ENCODE measurements around the gene NCOA6.
"Not testable (repeated sequence)": the region's sequence is repeated elsewhere in the genome, so short reads cannot be mapped to it uniquely, and the experiment has no call there.

NCOA6 gene

DNA sequence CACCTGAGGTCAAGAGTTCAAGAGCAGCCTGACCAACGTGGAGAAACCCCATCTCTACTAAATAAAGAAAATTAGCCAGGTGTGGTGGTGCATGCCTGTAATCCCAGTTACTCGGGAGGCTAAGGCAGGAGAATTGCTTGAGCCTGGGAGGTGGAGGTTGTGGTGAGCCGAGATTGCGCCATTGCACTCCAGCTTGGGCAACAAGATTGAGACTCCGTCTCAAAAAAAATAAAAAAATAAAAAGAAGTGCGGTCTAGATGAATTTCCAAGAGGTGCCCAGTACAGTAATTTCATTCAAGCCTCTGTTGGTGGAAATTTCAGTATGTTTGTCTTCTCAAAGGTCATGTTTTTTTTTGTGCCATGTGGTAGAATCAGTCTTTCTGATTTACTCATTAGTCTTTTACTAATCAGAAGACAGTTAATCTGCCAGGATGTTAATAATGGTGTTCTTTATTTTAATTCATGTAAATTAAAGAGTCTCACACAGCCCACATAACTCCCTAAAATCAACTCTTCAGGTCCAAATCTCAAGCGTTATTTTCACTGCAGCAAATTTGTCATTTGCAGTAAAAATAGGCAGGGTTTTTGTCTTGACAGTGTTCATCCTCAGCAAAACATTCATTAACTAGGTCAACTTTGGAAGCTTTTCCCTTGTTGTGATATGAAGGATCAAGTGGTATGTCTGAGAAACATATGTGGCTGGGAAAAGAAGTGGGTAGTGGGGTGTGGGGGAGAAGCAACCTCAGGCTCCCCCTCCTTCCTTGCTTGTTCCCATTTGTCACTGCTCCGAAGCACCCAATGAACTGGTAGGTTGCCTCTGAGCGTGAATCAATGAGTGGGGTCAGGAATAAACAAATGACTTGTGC, 108.0 kb downstream of the NCOA6 start:
- DNase-seq (ENCODE audit: low read depth), result no peak

- DNase-seq (ENCODE audit: low read depth), result no peak
Observed at GRCh38 chr20:34716921-34717229, 108.6 kb downstream of the NCOA6 start.

DNA sequence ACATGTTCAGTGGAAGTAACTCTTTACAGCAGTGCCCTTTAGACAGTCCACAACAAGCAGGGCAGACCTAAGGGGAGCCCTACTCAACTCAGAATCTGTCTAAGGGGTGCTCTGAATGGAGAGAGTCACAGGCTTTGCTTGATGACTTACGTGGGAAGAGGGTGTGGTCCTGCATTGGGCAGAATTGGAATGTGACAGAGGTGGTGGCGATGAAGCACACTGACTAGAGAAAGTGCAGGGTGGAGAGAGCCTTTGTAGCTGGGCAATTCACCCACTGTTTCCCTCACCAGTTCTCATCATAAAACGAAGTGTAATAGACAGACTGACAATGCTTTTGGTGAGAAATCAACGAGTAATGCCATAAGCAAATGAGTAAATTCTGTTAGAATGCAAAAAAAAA, 110.1 kb downstream of the NCOA6 start:
- no peak for DNase-seq (ENCODE audit: low read depth)

- DNase-seq (ENCODE audit: low read depth), result not testable (repeated sequence)
Observed at GRCh38 chr20:34713944-34714515, 111.4 kb downstream of the NCOA6 start.

- no peak for DNase-seq (ENCODE audit: low read depth)
Observed at GRCh38 chr20:34713194-34713943, 112.1 kb downstream of the NCOA6 start.

- DNase-seq (ENCODE audit: low read depth), result no peak
Observed at GRCh38 chr20:34712525-34713192, 112.8 kb downstream of the NCOA6 start.

- DNase-seq (ENCODE audit: low read depth), result no peak
Observed at GRCh38 chr20:34711813-34712430, 113.5 kb downstream of the NCOA6 start.

DNA sequence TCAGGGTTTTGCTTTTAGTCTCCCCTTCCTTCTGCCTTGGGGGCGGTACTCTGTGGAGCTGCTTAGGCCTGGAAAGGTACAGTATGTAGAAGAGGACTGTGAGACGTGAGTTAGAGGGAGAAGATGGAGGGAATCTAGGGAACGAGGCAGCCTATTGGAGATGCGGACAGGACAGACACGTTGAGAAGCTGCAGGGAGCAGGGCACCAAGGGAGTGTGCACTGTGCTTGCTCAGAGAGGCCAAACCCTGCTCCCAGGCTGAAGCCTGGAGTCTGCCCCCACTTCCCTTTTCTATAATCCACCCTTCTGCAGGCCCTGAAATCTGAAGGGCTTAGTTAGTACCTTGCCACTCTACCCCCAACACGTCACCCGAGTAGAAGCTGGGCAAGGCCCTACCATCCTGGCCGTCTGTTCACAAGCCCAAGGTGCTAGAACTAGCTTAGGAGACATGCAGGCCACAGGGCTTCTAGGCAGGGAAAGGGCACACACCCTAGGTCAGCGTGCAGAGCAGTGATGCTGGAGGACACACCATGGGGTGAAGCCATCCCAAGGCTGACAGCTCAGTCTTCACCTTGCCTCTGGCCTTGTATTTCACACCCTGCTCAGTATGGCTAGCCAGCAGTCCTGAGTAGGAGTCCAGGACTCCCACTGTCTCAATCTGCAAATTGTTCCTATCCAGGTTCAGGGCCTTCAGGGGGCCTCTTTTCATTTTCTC, 114.4 kb downstream of the NCOA6 start:
- DNase-seq (ENCODE audit: low read depth), result no peak

DNA sequence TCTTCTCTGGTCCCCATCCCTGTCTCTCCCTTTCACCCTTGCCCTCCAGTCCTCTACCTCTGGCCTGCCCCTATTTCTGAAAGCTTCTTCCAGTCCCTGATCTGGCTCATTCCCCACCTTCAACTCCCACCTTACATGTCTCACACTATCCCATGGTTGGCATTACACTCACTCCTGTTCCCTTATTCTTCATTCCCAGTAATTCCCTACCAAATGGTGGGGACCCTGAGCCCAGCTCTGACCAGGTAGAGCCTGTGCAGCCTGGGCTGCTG, 114.9 kb downstream of the NCOA6 start:
- DNase-seq (ENCODE audit: low read depth), result no peak

DNA sequence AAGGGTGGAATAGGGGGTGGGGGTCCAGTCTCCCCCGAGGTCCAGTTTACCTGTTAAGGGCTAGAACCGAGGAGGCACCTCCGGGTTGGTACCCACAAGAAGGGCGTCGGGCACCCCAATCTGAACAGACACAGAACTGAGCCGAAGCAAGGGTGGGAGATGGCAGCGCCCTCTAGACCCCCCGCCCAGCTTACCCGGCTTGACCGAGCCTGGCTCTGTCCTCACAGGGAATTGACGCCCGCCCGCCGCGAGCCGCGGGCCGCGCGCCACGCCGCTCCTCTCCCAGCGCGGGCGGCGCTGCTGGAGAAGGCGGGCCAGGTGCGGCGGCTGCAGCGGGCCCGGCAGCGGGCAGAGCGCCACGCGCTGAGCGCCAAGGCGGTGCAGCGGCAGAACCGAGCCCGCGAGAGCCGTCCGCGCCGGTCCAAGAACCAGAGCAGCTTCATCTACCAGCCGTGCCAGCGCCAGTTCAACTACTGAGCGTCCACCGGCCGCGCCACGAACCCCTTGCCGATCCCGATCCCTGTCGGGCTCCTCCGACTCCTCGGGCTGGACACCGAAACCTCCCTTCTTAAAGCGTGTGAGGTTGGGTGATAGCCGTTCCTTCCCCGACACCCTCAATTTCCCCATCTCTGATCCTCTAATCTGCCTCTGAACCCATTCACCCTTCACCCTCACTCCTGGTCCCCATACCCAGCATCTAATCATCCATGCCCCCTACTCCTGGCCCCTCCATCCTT, 115.5 kb downstream of the NCOA6 start:
- peak; percentile 49 for DNase-seq (ENCODE audit: low read depth)

GRCh38 chr20:34709044-34709830, 116.2 kb downstream of the NCOA6 start:
- peak; percentile 67 for DNase-seq (ENCODE audit: low read depth)

DNA sequence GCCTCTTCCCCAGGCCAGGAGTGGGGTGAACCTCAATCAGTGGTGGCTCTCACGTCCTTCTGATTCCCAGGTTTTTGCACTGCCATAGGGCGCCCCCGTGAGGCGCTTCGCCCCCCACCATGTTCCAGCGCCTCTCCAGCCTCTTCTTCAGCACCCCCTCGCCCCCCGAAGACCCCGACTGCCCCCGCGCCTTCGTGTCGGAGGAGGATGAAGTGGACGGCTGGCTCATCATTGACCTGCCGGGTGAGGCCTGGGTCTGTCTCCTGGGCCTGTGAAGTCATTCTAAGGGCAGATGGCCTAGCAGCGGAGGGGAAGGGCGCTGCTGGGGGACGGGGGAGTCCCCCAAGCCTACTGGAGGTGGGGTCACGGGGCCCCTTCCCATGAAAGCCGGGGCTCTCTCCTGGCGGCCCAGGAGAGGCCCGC, 116.8 kb downstream of the NCOA6 start:
- no peak for DNase-seq (ENCODE audit: low read depth)

GRCh38 chr20:34706912-34707784, 118.3 kb downstream of the NCOA6 start:
- no peak for DNase-seq (ENCODE audit: low read depth)

DNA sequence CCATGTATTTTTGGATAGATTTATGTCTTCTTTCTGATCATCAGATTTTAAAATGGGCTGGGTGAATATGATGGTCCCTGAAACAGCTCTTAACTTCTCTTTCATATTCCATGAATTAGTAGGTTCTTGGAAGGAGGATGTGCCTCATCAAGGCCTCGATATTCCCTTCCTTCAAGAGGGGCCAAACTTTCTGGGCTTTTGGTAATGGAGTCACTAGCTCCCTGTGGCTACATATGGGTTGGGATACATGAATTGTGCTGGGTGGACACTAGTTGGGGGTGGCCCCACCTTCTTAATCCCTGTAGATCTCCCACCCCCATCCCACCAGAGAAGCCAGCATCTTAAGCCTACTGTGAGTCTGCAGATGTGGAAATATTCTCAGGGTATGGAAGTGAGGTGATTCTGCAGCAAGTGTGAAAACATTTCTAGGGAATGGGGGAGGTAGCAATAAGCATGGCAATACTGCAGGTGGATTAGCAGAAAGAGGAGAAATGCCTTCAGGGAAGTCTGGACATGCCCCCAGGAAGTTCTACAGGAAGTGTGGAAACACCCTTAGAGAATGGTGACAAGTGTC, 119.1 kb downstream of the NCOA6 start:
- DNase-seq (ENCODE audit: low read depth), result no peak

- no peak for DNase-seq (ENCODE audit: low read depth)
Observed at GRCh38 chr20:34705397-34706301, 119.8 kb downstream of the NCOA6 start.

- DNase-seq (ENCODE audit: low read depth), result no peak
Observed at GRCh38 chr20:34705008-34705396, 120.4 kb downstream of the NCOA6 start.

GRCh38 chr20:34704177-34705007, 121.1 kb downstream of the NCOA6 start, which contains the start of gene TP53INP2:
Gene TP53INP2 (plus strand): TSS chr20:34704344. CDS start chr20:34708740, 4,396 bp downstream.
- peak; percentile 70 for DNase-seq (ENCODE audit: low read depth)
